Liver (tissue), 9 donors: ENCODE measurements around the gene EVPL. TPM values are rescaled to one million over a fixed set of nuclear protein-coding genes. Genes with fewer than 3 reads are reported as not detected.

Experiments used
- DNase-seq: peaks from one replicate; pipeline ENCODE4 v3.0.0-alpha.2; 2017; ENCODE audit warnings: low spot score
- H3K27ac ChIP-seq, 2 donors: one replicate each; pipeline ENCODE4 v1.7.0; 2013; ENCODE audit warnings: inconsistent platforms in 2 of 2, low read length in 2 of 2, control low read depth in 1 of 2, low read depth in 1 of 2, mild to moderate bottlenecking in 1 of 2
- H3K27me3 ChIP-seq, 4 donors: one replicate each; pipeline versions ENCODE4 v1.6.1 to v1.7.0; 2013; ENCODE audit warnings: low read length in 3 of 4, inconsistent platforms in 1 of 4, mild to moderate bottlenecking in 1 of 4, moderate library complexity in 1 of 4; ENCODE audit not compliant: control insufficient read depth in 4 of 4, insufficient read depth in 4 of 4
- H3K36me3 ChIP-seq, 4 donors: one replicate each; pipeline versions ENCODE4 v1.6.1 to v1.7.0; 2013; ENCODE audit warnings: low read length in 3 of 4, mild to moderate bottlenecking in 3 of 4, low read depth in 1 of 4, moderate library complexity in 1 of 4; ENCODE audit not compliant: control insufficient read depth in 4 of 4, insufficient read depth in 3 of 4
- H3K4me1 ChIP-seq, 4 donors: one replicate each; pipeline versions ENCODE4 v1.6.1 to v1.7.0; 2013; ENCODE audit warnings: low read length in 3 of 4, mild to moderate bottlenecking in 3 of 4, moderate library complexity in 1 of 4; ENCODE audit not compliant: control insufficient read depth in 4 of 4, insufficient read depth in 4 of 4
- H3K4me3 ChIP-seq, 3 donors: one replicate each; pipeline versions ENCODE4 v1.6.1 to v1.7.0; 2013; ENCODE audit warnings: low read length in 3 of 3, control low read depth in 1 of 3, low read depth in 1 of 3, mild to moderate bottlenecking in 1 of 3
- H3K9ac ChIP-seq, 2 donors: one replicate each; pipeline ENCODE4 v1.7.0; 2013; ENCODE audit warnings: low read length in 2 of 2, mild to moderate bottlenecking in 2 of 2, moderate library complexity in 2 of 2, control low read depth in 1 of 2, low read depth in 1 of 2
- H3K9me3 ChIP-seq, 4 donors: one replicate each; pipeline versions ENCODE4 v1.6.1 to v1.7.0; 2013; ENCODE audit warnings: low read length in 3 of 4; ENCODE audit not compliant: control insufficient read depth in 4 of 4
- CTCF ChIP-seq: fragments of 150-350 bp; IDR thresholded peaks from 2 replicates; pipeline ENCODE4 v1.5.1; 2017; ENCODE audit warnings: improper control_type of control experiment, low read depth, low read length; ENCODE audit not compliant: missing input control
- EGR1 ChIP-seq, 2 donors: IDR thresholded peaks; 2 replicates each; pipeline ENCODE4 v1.6.1; 2016 to 2018; ENCODE audit warnings: antibody characterized with exemption in 2 of 2, low read depth in 2 of 2
- FOXA2 ChIP-seq: IDR thresholded peaks from 2 replicates; pipeline ENCODE4 v1.6.1; 2016; ENCODE audit warnings: antibody characterized with exemption
- HNF4A ChIP-seq, 2 donors: conservative IDR thresholded peaks; 2 replicates each; pipeline ENCODE4 v1.6.1; 2016; ENCODE audit warnings: antibody characterized with exemption in 2 of 2, mild to moderate bottlenecking in 2 of 2
- HNF4G ChIP-seq: IDR thresholded peaks from 2 replicates; pipeline ENCODE4 v1.6.1; 2016; ENCODE audit warnings: antibody characterized with exemption
- JUND ChIP-seq, 2 donors: IDR thresholded peaks; 2 replicates each; pipeline ENCODE4 v1.6.1; 2016; ENCODE audit warnings: antibody characterized with exemption in 2 of 2
- NR2F2 ChIP-seq: IDR thresholded peaks from 2 replicates; pipeline ENCODE4 v1.6.1; 2016; ENCODE audit warnings: antibody characterized with exemption
- RAD21 ChIP-seq, 2 donors: IDR thresholded peaks; 2 replicates each; pipeline ENCODE4 v1.6.1; 2016; ENCODE audit warnings: antibody characterized with exemption in 2 of 2, mild to moderate bottlenecking in 2 of 2
- RXRA ChIP-seq, 2 donors: IDR thresholded peaks; 2 replicates each; pipeline ENCODE4 v1.6.1; 2017 to 2018; ENCODE audit warnings: antibody characterized with exemption in 2 of 2, mild to moderate bottlenecking in 1 of 2
- TAF1 ChIP-seq: conservative IDR thresholded peaks from 2 replicates; pipeline ENCODE4 v1.6.1; 2016; ENCODE audit warnings: antibody characterized with exemption, mild to moderate bottlenecking
- YY1 ChIP-seq: IDR thresholded peaks from 2 replicates; pipeline ENCODE4 v1.6.1; 2016; ENCODE audit warnings: antibody characterized with exemption, mild to moderate bottlenecking
- ZBTB33 ChIP-seq: IDR thresholded peaks from 2 replicates; pipeline ENCODE4 v1.6.1; 2016; ENCODE audit warnings: antibody characterized with exemption
- WGBS: extraction: QIAGEN DNeasy Blood & Tissue Kit; methylation state at CpG from one replicate; pipeline ENCODE4 v1.1.7; 2013; 5-methylcytosine and 5-hydroxymethylcytosine counted together
- polyA plus RNA-seq, 2 donors: library from polyadenylated mRNA; stranded (reverse) in 1 of 2; unstranded in 1 of 2; fragments of 200-250 nt in 1 of 2; fragments of >200 nt in 1 of 2; fragmentation: Nextera tagmentation in 1 of 2; extraction: Ambion mirVana in 1 of 2; gene quantifications; one replicate each; pipeline versions ENCODE4 v1.2.1 to v1.2.3, GENCODE V29; 2013 to 2015
- total RNA-seq, 2 donors: library from RNA; depleted of rRNA; stranded (reverse); fragments of >200 nt; gene quantifications; one replicate each; pipeline ENCODE4 v1.2.3, GENCODE V29; 2014
- TF ChIP-seq, protein P1 (sequence below): IDR thresholded peaks from 2 replicates; pipeline ENCODE4 v1.6.1; 2016; ENCODE audit warnings: antibody characterized with exemption
- TF ChIP-seq, protein P2 (sequence below): IDR thresholded peaks from 2 replicates; pipeline ENCODE4 v1.6.1; 2016; ENCODE audit warnings: antibody characterized with exemption
- TF ChIP-seq, protein P3 (sequence below): IDR thresholded peaks from 2 replicates; pipeline ENCODE4 v1.6.1; 2016; ENCODE audit warnings: antibody characterized with exemption, mild to moderate bottlenecking
- donor health status: healthy.
- donor health status: healthy.
- donor health status: healthy.
- donor health status: healthy.
- donor health status: healthy.

The EVPL gene
- total and polyA plus RNA-seq, 4 donors, result 0.03 to 0.33 (median 0.21) TPM; not detected in 1

GRCh38 chr17:76025294-76025693 lies 1.8 kb downstream of the EVPL start:
- Histone ChIP-seq H3K9me3 (no peaks in the 10 kb centered on the region), H3K36me3 (no peaks in the 10 kb centered on the region), H3K27ac (no peak overlapping the region), H3K4me1 (peaks cover 0 to 3% (median 0%) of the 10 kb centered on the region in 4 donors), H3K9ac (no peak overlapping the region), H3K4me3 (no peak overlapping the region), H3K27me3 (no peaks in the 10 kb centered on the region)
- WGBS, result 90% methylated on average over 12 of the region's 12 CpGs
- no peak for DNase-seq
- no peak for TF ChIP-seq EGR1 (IDR thresholded peaks at IDR 0.05; ENCODE audit: low read depth in 2 of 2)
- no peak for TF ChIP-seq JUND (IDR thresholded peaks at IDR 0.05)
- TF ChIP-seq, protein P1, sequence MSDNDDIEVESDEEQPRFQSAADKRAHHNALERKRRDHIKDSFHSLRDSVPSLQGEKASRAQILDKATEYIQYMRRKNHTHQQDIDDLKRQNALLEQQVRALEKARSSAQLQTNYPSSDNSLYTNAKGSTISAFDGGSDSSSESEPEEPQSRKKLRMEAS, result no peak
- no peak for TF ChIP-seq RAD21 (IDR thresholded peaks at IDR 0.05)
- TF ChIP-seq, protein P2, sequence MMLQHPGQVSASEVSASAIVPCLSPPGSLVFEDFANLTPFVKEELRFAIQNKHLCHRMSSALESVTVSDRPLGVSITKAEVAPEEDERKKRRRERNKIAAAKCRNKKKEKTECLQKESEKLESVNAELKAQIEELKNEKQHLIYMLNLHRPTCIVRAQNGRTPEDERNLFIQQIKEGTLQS, result no peak
- TF ChIP-seq, protein P3, sequence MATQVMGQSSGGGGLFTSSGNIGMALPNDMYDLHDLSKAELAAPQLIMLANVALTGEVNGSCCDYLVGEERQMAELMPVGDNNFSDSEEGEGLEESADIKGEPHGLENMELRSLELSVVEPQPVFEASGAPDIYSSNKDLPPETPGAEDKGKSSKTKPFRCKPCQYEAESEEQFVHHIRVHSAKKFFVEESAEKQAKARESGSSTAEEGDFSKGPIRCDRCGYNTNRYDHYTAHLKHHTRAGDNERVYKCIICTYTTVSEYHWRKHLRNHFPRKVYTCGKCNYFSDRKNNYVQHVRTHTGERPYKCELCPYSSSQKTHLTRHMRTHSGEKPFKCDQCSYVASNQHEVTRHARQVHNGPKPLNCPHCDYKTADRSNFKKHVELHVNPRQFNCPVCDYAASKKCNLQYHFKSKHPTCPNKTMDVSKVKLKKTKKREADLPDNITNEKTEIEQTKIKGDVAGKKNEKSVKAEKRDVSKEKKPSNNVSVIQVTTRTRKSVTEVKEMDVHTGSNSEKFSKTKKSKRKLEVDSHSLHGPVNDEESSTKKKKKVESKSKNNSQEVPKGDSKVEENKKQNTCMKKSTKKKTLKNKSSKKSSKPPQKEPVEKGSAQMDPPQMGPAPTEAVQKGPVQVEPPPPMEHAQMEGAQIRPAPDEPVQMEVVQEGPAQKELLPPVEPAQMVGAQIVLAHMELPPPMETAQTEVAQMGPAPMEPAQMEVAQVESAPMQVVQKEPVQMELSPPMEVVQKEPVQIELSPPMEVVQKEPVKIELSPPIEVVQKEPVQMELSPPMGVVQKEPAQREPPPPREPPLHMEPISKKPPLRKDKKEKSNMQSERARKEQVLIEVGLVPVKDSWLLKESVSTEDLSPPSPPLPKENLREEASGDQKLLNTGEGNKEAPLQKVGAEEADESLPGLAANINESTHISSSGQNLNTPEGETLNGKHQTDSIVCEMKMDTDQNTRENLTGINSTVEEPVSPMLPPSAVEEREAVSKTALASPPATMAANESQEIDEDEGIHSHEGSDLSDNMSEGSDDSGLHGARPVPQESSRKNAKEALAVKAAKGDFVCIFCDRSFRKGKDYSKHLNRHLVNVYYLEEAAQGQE, result no peak
- no peak for TF ChIP-seq HNF4A (conservative IDR thresholded peaks at IDR 0.05)
- no peak for TF ChIP-seq HNF4G
- TF ChIP-seq YY1, result no peak
- no peak for TF ChIP-seq NR2F2

GRCh38 chr17:76024353-76024752 lies 2.8 kb downstream of the EVPL start:
- no peaks in the 10 kb centered on the region for H3K4me1 ChIP-seq
- H3K9me3 ChIP-seq, result no peaks in the 10 kb centered on the region
- H3K9ac ChIP-seq, result no peak overlapping the region
- H3K36me3 ChIP-seq, result no peaks in the 10 kb centered on the region
- H3K4me3 ChIP-seq, result no peak overlapping the region
- H3K27me3 ChIP-seq, result no peaks in the 10 kb centered on the region
- TF ChIP-seq JUND (IDR thresholded peaks at IDR 0.05), result no peak
- TF ChIP-seq FOXA2, result no peak
- no peak for TF ChIP-seq RXRA (IDR thresholded peaks at IDR 0.05)
- TF ChIP-seq TAF1, result no peak
- TF ChIP-seq HNF4G, result no peak
- TF ChIP-seq EGR1 (IDR thresholded peaks at IDR 0.05; ENCODE audit: low read depth in 2 of 2), result no peak
- TF ChIP-seq CTCF, result no peak
- no peak for TF ChIP-seq ZBTB33
- TF ChIP-seq, protein P3, result no peak
- TF ChIP-seq, protein P2, result no peak
- WGBS, result 88% methylated on average over 9 of the region's 9 CpGs
- no peak overlapping the region for H3K27ac ChIP-seq
- DNase-seq, result no peak
